ENCODE results near the gene ZNF41.
A peak's percentile ranks its signal among the peaks of the same experiment; 100 is the strongest.

DNA sequence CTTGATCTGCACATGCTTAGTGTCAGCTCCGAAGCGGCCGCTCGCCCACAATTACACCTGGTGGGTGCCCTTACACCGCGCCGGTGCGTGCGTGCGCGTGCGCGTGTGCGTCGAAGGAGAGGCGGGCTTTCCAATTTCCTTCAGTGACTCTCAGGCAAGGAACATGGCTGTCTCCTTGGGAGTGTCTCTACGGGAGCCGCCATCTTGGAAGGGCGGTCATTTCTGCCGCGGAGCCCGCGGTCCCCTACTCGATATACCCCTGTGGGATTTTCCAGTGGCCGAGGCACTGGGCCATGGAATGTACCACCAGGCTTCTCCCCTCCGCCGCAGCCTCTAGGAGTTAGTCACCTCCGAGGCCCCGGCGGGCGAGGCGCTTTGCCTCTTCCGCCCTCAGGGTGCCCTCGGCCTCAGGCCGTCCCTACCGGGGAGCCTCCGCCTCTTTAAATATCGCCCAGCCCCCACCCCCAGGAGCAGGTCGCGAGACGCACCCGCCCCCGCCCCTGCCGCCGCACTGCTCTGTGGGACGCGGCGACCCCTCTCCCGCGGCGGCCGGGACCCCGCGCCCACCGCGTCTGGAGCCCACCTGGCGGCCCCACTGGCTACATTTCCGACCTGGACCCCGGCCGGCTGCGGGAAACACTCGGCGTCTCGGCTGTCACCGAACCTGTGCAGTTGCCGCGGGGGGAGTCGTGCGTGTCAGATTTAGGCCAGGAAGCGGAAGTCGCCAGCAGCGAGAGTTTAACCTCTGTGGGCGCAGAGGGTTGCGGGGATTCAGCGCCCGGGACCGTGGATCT is at the start of gene ZNF41:
- no peak for TF ChIP-seq EZH2 (IDR thresholded peaks at IDR 0.05)
- TF ChIP-seq POLR2AphosphoS5 (IDR thresholded peaks at IDR 0.05; ENCODE audit: borderline replicate concordance, low read depth, low read length), result peak; percentile 70; the same call in 1 of the 2 replicates
